RPMI8226 (cell line): ENCODE measurements around the gene MCMBP.
"Not testable (repeated sequence)": the region's sequence is repeated elsewhere in the genome, so short reads cannot be mapped to it uniquely, and the experiment has no call there.

ENCODE experiments used
- DNase-seq: peaks from one replicate; pipeline ENCODE4 v3.0.0-alpha.2; 2015

The MCMBP gene

DNA sequence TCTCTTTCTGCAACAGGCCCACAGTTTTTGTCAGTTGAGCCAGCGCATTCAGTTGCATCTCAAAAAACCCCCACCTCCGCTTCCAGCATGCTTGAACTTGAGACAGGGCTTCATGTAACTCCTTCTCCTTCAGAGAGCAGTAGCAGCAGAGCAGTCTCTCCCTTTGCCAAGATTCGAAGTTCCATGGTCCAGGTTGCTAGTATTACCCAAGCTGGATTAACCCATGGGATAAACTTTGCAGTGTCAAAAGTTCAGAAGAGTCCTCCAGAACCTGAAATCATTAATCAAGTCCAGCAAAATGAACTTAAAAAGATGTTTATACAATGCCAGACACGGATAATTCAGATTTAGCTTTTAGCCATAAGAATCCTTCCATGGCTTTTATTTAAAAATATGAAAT lies 45.2 kb downstream of the MCMBP start:
- DNase-seq: no peak

DNA sequence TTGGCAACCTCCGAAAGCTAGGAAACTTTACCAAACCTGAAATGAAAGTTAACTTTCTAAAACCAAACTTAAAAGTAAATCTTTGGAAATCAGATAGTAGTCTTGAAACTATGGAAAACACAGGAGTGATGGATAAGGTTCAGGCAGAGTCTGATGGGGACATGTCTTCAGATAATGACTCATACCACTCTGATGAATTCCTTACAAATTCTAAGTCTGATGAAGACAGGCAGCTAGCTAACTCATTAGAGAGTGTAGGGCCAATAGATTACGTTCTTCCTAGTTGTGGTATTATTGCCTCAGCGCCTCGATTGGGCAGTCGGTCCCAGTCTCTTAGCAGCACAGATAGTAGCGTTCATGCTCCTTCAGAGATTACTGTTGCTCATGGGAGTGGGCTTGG lies 45.9 kb downstream of the MCMBP start:
- DNase-seq: no peak

DNA sequence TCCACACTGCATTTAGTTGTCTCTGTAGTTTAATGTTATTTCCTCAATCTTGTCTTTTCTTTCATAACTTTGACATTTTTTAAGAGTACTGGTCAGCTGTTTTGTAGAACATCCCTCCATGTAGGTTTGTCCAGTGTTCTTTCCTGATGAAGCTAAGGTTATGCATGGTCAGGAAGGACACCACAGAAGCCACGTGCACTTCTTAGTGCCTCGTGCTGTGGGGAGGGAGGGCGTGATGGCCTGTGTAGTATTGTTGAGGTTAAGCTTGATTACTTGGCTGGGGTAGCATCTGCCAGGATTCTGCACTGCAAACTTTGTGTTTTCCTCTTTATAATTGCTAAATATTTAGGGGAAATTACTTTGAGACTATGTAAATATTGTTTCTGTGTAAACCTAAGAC lies 48.3 kb downstream of the MCMBP start:
- no peak for DNase-seq

DNA sequence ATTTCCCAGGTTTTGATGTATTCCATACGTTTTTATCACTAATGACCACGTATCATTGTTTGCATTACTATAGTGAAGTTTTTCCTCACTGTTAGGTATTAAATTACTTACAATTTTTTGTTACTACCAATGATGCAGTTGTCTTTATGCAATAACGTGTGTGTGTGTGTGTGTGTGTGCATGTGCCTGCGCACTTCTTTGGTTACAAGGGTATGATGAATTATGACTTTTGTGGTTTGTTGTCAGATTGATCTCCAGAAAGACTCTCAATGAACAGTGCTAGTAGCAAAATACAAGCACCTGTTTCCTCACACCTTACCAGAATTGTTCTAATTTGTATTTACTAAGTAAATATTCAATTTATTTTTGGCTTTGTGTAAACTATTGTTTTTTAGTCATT lies 51.5 kb downstream of the MCMBP start:
- DNase-seq: no peak

DNA sequence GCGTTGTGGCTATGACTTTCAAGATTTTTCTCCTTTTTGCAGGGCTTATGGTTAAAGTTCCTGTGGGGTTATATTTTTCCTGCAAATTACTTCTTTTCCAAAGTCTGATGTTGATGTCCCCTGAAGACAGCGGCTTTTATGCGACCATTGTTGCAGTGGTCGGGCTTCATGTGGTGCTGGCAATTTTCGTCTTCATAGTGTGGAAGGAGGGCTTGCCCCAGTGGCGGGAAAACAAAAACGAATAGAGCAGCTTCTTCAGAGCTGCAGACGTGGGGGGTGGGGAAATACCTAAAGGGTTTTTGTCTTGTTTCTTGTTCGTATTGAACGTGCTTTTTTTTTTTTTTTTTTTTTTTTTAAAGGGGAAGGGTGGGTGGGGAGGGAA lies 53.8 kb downstream of the MCMBP start:
- DNase-seq: no peak

DNA sequence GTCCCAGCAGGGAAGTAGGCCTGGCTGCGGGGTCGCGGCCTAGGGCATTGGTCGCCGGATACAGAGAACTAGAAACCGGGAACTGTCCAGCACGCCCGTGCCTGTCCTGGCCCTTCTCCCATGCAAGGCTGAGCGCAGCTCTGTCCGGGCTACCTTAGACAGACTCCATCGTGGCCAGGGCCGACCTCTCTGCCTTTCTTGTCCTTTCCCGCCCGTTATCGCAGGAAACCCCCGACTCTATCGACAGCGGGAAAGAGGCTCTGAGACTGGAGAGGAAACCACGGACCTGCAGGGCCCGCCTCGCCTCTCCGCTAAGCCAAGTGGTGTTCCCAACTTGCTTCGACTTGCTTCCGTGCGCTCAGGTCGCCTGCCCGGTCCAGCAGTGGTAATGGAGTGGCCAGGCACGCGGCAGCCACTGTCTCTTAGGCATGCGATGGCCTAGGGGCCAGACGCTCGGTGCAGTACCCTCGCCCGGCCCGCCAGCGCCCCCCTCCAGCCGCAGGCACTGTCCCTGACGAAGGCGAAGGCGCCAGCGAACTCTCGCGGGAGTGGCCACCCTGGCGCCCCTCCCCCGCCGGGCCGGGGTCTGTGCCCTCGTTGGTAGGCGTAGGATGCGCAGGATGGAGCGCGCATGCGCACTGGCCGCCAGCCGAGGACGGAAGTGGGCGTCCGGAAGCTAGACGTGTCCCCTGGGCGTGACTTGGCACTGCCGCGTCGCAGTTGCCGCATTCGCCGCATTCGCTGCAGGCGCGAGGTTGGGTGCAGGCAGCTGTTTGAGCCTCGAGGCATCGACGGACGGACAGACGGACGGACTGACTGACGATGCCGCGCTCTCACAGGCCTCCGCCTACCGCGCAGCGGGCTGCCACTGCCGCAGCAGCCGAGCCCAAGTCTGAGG lies 54.4 kb downstream of the MCMBP start:
- DNase-seq: no peak

DNA sequence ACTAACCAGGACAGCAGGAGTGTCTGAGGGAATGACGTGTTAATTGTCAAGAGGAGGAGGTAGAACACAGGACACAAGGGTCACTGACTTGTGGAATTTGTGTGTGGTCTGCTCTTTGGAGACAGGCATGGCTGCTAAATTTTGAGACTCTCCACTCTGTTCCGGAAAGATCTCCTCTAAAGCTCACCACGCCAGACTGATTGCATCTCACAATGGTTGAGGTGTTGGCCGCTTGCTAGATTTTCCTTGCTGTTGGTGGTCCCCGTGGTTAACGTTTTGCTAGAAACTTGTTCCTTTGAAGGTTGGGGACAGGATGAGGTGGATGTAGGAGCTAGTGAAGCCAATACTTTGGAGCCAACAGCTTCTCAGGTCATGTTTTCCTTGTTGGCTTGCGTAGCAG lies 57.0 kb downstream of the MCMBP start:
- DNase-seq: no peak

DNA sequence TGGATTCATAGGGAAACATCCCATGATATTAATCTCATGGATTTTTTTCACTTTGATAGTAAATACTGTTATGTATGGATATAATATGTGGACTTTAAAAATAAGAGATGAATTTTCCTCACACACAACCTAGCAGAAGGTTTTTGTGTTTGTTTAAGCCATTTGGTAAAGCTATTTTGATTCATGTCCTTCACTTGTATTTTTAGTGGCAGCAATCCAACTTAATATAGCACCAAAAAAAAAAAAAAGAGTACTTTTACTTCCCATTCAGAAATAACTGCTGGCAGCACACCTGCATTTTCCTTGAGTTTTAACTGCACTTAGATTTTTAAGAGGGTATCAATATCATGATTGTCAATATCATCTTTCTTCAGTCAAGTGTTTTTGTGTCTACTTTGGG lies 60.0 kb downstream of the MCMBP start:
- peak; percentile 12 for DNase-seq

DNA sequence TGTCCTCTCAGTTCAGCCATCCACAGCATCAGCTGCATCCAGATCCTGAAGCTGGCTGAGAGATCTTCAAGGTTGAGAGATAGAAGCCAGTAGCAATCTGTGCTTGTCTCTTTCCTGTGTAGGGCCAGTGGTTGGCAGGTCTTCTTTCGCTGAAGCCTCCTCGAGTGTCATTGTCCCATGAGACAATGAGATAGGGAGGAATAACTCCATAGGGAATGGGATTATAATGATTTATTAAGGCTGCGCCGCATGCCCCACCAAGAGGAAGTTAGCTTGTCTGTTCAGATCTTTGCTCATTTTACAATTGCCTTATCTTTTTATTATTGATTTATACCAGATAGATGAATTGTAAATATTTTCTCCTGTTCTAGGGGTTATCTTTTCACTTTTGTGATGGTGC lies 61.5 kb downstream of the MCMBP start:
- no peak for DNase-seq

DNA sequence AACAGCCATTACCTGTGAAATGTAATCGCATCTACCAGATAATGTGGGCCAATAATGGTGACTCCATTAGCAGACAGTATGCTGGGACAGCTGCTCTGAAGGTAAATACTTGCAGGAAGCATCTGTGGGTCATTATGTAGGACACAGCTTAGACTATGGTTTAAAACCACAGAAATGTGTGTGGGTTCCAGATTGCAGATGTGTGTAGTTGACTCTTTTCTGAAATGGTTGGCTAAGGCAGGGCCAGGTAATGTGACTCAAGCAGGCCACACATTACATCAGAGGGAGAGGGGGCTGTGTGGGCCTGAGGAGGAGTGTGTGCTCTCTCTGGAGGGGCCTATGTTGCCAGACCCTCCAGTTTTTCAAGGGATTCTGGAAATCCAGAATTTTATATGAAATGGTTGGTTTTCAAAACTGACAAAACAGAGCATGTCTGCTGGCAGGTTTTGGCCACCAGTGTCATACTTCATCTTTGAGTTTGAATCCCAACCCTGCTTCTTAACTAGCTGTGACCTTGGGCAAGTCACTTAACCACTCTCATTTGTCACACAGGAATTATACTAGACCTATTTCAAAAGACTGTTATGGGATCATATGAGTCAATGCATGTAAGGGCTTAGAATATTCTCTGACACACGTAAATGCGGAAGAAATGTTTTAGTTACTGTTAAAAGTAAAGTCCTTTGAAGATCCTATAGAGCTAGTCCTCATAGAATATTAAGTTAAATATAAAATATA lies 64.5 kb downstream of the MCMBP start:
- peak; percentile 70 for DNase-seq

DNA sequence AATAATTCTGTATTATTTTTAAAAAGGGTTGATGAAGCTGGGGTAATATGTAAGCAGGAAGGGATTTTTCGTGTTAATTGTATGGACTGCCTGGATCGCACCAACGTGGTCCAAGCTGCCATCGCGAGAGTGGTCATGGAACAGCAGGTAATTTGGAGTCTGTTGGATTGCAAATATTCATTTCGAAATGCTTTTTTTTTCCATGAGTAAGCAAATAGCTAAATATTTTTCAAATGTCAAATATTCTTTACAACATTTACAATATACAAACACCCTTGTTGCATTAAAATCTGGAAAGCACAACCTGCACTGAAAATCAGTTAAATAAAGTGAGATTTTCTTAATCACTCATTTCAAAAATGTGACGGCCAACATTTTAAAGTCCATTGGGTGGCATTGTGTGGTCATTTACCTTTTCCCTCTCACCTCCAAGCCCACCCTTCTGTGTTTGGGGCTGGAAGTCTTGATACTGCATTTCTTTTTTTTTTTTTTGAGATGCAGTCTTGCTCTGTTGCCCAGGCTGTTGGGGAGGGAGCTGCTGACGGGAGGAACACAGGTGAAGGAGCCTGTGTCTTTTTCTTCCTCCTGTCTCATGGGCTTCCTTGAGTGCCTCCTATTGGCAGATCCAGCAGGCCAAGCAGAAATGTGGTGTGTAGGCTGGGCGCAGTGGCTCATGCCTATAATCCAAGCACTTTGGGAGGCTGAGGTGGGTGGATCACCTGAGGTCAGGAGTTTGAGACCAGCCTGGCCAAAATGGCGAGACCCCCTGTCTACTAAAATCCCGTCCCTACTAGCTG lies 66.1 kb downstream of the MCMBP start:
- DNase-seq: no peak

DNA sequence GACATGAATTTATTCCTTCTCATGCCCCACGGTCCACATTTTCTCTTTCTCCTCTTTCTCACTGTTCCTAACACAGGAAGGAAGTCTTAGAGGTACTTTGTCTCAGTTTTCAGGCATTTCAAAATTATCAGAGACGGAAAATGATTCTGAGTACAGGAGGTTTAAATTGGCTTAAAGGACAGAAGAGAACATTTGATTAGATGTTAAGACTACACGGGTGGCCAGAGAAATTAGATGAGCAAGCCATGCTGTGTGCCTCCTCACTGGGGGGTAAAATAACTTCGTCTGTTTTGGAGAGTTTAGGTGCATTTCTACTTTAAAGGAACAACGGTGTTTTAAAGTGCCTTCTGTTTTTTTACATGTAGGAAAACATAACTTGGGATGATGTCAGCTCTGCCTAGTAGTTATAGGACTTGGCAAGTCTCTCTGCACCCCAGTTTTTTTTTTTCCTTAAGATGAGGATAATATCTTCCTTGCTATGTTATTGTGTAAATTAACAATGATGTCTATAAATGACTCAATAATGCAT lies 66.9 kb downstream of the MCMBP start:
- no peak for DNase-seq

DNA sequence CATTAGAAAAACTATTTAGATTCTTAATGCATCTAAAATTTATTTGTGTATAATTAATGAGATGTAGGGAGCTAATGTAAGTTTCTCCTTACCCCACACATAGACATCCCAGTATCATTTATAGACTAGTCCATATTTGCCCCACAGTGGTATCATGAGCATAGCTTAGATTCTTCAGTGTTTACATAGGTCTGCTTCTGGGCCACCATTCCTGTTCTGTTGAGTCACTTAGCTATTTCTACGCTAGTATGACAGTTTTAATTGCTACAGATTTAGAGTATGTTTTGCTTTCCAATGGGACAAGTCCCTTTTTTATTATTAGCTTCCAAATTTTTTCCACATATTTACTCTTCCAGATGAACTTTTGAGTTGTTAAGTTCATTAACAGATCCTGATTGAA lies 69.4 kb downstream of the MCMBP start:
- DNase-seq: no peak

DNA sequence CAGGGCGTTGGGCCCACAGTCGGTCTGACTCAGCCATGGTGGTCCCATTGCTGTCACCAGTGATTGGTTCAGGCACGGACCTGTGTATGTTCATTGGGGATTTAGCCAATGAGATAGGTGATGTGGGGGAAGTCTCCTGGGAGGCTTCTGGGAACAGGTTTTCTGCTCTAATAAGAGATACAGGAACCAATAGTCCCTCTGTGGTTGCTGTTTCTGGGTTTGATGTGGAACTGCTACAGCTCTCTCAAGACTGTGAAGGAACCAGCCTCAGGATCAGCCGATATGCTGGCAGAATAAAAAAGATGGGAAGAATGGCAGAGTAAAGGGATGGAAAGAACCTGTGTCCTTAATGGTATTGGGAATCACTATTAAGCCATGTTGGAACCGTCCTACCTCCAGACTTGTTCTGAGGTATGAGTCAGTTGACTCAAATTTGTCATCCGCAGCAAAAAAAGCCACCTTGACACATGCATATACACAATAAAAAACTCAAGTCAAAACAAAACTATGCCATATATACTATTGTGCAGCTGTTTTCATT lies 70.6 kb downstream of the MCMBP start:
- DNase-seq: no peak

DNA sequence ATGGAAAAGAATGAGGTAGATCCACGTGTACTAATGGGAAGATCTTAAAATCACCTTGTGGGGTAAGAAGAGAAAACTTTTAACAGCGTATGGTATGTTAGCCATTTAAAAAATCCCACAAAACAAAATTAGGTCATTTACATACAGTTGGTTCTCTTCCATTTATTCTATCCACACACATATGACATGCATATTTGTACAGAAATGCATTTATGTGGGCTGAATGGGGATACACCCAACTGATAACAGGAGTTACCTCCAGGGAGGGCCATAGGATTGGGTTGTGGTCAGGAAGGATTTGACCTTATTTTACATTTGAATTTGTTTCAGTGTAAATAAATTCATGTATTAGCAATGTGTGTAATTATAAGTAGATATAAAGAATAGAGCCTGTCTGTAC lies 71.5 kb downstream of the MCMBP start:
- DNase-seq: no peak

DNA sequence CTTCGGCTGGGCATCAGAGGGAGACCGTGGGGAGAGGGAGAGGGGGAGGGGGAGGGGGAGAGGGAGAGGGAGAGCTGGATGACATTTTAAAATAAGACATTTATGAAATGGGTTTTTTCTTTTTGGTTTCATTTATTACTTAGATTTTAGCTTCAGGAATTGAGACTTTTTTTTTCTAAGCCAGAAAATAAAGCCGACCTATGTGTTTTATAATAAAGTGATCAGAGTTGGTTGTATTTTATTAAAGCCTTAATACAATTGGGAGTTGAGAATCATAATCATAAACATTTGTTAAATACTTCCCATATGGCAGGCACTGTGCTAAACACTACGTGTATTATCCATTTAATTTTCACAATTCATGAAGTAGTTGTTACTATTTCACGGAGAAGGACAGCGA lies 76.6 kb downstream of the MCMBP start:
- no peak for DNase-seq

DNA sequence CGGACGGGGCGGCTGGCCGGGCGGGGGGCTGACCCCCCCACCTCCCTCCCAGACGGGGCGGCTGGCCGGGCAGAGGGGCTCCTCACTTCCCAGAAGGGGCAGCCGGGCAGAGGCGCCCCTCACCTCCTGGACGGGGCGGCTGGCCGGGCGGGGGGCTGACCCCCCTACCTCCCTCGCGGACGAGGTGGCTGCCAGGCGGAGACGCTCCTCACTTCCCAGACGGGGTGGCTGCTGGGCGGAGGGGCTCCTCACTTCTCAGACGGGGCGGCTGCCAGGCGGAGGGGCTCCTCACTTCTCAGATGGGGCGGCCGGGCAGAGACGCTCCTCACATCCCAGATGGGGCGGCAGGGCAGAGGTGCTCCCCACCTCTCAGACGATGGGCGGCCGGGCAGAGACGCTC lies 77.5 kb downstream of the MCMBP start:
- not testable (repeated sequence) for DNase-seq

DNA sequence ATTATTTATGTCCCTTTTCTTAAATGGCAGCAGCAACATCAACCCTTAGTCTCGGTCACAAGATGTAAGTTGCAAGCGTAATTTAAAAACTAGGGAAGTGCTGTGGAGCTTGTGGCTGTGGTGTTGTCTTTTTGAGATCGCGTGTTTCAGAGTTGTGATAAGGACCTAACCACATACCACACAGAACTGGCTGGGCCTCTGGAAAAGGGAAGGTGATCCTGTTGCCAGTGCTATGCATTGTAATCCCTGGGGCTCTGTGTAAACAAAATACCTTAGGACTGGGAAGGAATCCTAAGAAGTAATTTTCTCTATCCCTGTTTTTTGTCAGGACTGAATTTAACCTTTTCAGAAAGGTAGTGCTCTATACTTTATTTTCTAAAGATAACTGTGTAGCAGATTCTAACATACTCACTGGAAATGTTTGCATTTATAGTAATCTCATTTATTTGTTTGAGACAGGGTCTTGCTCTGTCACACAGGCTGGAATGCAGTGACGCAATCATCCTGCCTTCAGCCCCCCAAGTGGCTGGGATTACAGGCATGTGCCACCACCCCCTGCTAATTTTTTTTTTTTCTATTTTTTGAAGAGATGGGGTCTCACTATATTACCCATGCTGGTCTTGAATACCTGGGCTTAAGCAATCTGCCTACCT lies 86.4 kb downstream of the MCMBP start:
- DNase-seq: no peak

DNA sequence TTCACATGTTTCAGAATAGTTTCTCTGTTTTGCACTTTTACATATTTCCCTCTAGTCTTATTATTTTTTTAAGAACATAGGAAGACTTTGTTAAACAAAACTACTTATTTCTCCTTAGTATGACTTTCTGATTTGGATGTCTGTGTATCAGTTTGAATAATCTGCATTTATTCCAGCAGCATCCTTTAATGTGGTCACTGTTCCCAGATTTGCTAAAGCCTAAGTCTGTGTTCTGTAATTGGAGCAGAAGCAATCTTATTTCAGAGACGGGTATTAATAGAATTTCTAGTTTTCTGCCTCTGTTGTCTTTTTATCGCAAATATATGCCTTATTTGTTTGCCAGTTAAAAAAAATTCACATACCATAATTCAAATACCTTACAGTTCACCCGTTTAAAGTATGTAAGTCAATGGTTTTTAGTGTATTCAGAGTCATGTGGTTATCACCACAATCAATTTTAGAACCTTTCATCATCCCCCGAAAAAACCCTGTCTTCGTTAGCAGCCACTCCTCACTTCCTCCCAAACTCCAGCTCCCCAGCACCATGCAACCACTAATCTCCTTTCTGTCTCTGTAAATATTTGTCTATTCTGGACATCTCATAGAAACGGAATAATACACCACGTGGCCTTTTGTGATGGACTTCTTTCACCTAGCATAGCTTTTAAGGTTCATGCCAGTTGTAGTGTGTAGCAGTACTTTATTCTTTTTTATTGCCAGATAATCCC lies 88.1 kb downstream of the MCMBP start:
- no peak for DNase-seq

DNA sequence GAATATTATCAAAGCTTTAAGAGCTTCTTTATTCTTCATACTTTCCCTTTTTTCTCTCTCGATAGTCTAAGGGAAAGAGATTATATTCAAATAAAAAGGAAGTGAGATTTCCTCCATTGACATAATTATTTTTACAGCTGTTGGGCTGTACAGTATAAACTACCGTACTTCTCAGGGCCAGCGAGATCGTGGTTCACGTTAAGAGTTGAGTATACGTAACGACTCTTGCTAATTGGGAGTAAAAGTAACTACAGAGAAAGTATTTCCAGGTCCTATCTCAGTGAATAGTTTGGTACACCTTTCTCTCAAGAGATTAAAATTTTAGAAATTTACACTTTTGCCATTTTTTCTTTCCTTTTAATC lies 89.0 kb downstream of the MCMBP start:
- no peak for DNase-seq

DNA sequence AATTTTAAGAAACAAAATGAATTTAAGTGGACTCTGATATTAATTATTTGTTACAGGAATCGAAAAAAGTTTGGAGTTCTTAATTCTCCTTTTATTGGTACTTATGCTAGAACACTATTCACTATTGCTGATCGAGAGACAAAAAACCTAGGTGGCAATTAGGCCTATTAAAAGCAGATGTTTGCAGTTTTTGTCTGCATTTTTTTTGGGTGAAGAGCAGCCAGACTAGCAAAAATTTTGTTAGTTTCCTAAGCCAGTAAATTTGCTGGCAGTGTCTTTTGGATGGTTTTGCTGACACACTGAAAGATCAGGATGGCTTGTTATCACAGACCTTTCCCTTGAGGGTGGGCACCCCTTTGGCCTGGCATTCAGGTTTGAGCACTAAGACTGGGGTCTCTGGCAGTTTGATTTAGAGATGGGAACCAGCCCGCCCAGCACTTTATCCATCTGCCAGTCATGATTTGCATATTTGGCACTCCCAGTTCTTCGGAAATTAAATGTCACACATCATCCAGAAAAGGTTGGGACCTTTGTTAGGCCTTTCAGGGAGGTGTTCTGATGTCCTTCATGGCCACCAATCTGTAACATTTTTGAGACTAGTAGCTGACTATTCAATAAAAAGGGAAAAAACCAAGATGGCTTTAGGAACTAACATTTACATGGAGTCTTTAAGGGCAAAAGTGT lies 89.5 kb downstream of the MCMBP start:
- DNase-seq: peak; percentile 55
